Measurements from ENCODE around the gene MYH6.

MYH6 gene

GRCh38 chr14:23353433-23353780 lies 54.7 kb downstream of the MYH6 start:
- no peak for ATAC-seq

- peak; percentile 83 to 85 for ATAC-seq
Observed at GRCh38 chr14:23352506-23353432, 55.3 kb downstream of the MYH6 start, which contains the start of gene SLC22A17. TSS of gene SLC22A17 (minus strand) at chr14:23352887.

- ATAC-seq: no peak
Observed at GRCh38 chr14:23351681-23352505, 56.2 kb downstream of the MYH6 start.

GRCh38 chr14:23349156-23349845 lies 58.8 kb downstream of the MYH6 start:
- no peak for ATAC-seq

GRCh38 chr14:23348297-23348655 lies 59.8 kb downstream of the MYH6 start:
- ATAC-seq: no peak

GRCh38 chr14:23347406-23348296 lies 60.4 kb downstream of the MYH6 start:
- ATAC-seq: no peak

- no peak for ATAC-seq
Observed at GRCh38 chr14:23346693-23347405, 61.2 kb downstream of the MYH6 start.

GRCh38 chr14:23345987-23346692 lies 61.9 kb downstream of the MYH6 start:
- no peak for ATAC-seq

GRCh38 chr14:23344481-23344880 lies 63.6 kb downstream of the MYH6 start:
- ATAC-seq: no peak

GRCh38 chr14:23339506-23340268 lies 68.4 kb downstream of the MYH6 start:
- ATAC-seq: no peak

- ATAC-seq: no peak
Observed at GRCh38 chr14:23335623-23336022, 72.5 kb downstream of the MYH6 start.

Data from activated CD4-positive, CD25-positive, alpha-beta regulatory T cell treated with anti-CD3 and anti-CD28 coated beads, Interleukin-2, amount 50 U/mL, for 24 hours (primary cell).